OCI-LY7 (cell line): ENCODE measurements around the gene SLC16A10. TPM values are rescaled to one million over a fixed set of nuclear protein-coding genes. Genes with fewer than 3 reads are reported as not detected.

Experiments
- BruUV-seq: library from RNA; stranded (reverse); fragments of 400-500 nt; replicated peaks from 2 replicates; lab custom pipeline; 2021; lab: Mats Ljungman, UMichigan
- CTCF ChIA-PET: fragments of 300-600 bp; sonication (Branson Sonifier 250); formaldehyde crosslinking; loops from one replicate; lab custom pipeline; 2022; ENCODE audit warnings: antibody characterized with exemption; ENCODE audit not compliant: unreplicated experiment; lab: Charles Lee
- POLR2A ChIA-PET: fragments of 300-600 bp; sonication (Branson Sonifier 250); formaldehyde crosslinking; loops from one replicate; lab custom pipeline; 2022; ENCODE audit warnings: antibody characterized with exemption; lab: Charles Lee
- DNase-seq: peaks from one replicate; pipeline ENCODE4 v3.0.0-alpha.2; 2015; ENCODE audit warnings: low spot score
- H2AFZ ChIP-seq: fragments of 200-600 bp; sonication (generic), shearing (Covaris generic); 2 replicates; pipeline ENCODE4 v1.6.1; 2014; ENCODE audit warnings: mild to moderate bottlenecking, antibody characterized with exemption, low read length, moderate library complexity
- H3K27ac ChIP-seq: fragments of 200-600 bp; sonication (generic); 2 replicates; pipeline ENCODE4 v1.5.1; 2014; ENCODE audit warnings: mixed run types, low read depth, mild to moderate bottlenecking, moderate library complexity, low read length, inconsistent platforms; ENCODE audit not compliant: poor library complexity, severe bottlenecking
- H3K36me3 ChIP-seq: fragments of 200-600 bp; sonication (generic); 2 replicates; pipeline ENCODE4 v1.6.1; 2014; ENCODE audit warnings: mild to moderate bottlenecking, antibody characterized with exemption, low read length, moderate library complexity, mixed read lengths; ENCODE audit not compliant: insufficient read depth
- H3K4me1 ChIP-seq: fragments of 200-600 bp; sonication (generic); 2 replicates; pipeline ENCODE4 v1.5.1; 2014; ENCODE audit warnings: mild to moderate bottlenecking, low read length; ENCODE audit not compliant: insufficient read depth, poor library complexity, severe bottlenecking
- H3K4me2 ChIP-seq: fragments of 200-600 bp; sonication (generic); 2 replicates; pipeline ENCODE4 v1.6.1; 2014; ENCODE audit warnings: mild to moderate bottlenecking, low read length
- H3K4me3 ChIP-seq: fragments of 200-600 bp; sonication (generic); 2 replicates; pipeline ENCODE4 v1.5.1; 2014; ENCODE audit warnings: mild to moderate bottlenecking, low read depth, low read length; ENCODE audit not compliant: poor library complexity, severe bottlenecking
- H3K79me2 ChIP-seq: fragments of 200-600 bp; sonication (generic); 2 replicates; pipeline ENCODE4 v1.6.1; 2016; ENCODE audit warnings: low read depth, mild to moderate bottlenecking, low read length, moderate library complexity, mixed read lengths; ENCODE audit not compliant: insufficient read depth
- H3K9me2 ChIP-seq: fragments of 200-600 bp; sonication (generic); 2 replicates; pipeline ENCODE4 v1.6.1; 2016; ENCODE audit warnings: mild to moderate bottlenecking, low read length, mixed read lengths; ENCODE audit not compliant: insufficient read depth
- H3K9me3 ChIP-seq: fragments of 200-600 bp; sonication (generic); 2 replicates; pipeline ENCODE4 v1.6.1; 2014; ENCODE audit warnings: mild to moderate bottlenecking, mixed run types, low read length, mixed read lengths
- H4K20me1 ChIP-seq: fragments of 200-600 bp; sonication (generic); 2 replicates; pipeline ENCODE4 v1.6.1; 2014; ENCODE audit warnings: mild to moderate bottlenecking, antibody characterized with exemption, low read length, moderate library complexity, mixed read lengths; ENCODE audit not compliant: insufficient read depth
- CTCF ChIP-seq: fragments of 200-600 bp; sonication (generic); conservative IDR thresholded peaks from 2 replicates; pipeline ENCODE4 v1.5.1; 2014; ENCODE audit warnings: mild to moderate bottlenecking, antibody characterized with exemption, low read length, moderate library complexity, mixed read lengths
- EZH2phosphoT487 ChIP-seq: fragments of 200-600 bp; sonication (generic); IDR thresholded peaks from 2 replicates; pipeline ENCODE4 v1.6.1; 2018; ENCODE audit warnings: low read depth, borderline replicate concordance, mild to moderate bottlenecking, mixed run types, antibody characterized with exemption, low read length, moderate library complexity, mixed read lengths
- intact Hi-C: fragments of 100-400 bp; cut with micrococcal nuclease; formaldehyde crosslinking; loops from one replicate; pipeline ENCODE4 v1.10.0; 2022; ENCODE audit not compliant: unreplicated experiment
- total RNA-seq, 2 experiments: library from RNA; depleted of rRNA in 1 of 2; stranded (reverse); fragments of >200 nt in 1 of 2; shearing (Covaris generic) in 1 of 2; gene quantifications; 2 replicates each; pipeline ENCODE4 v1.2.3, GENCODE V29; 2014 to 2022

Gene SLC16A10
- total RNA-seq, 2 experiments from 2014 or later, result not detected

- no peak for DNase-seq
- no peaks in the 10 kb centered on the region for H3K9me2 ChIP-seq
- BruUV-seq, result no TSS peak
- no peaks in the 10 kb centered on the region for H3K36me3 ChIP-seq
- no peak overlapping the region for H2AFZ ChIP-seq
- H3K27ac ChIP-seq, result no peak overlapping the region
- no peaks in the 10 kb centered on the region for H3K4me1 ChIP-seq
- no peak overlapping the region for H3K4me3 ChIP-seq
- POLR2A ChIA-PET, result interaction anchor here (0.7 kb wide), 1 partner anchor 88 kb away, joined by 4 read pairs; no protein-coding TSS in a partner anchor
- TF ChIP-seq CTCF, result no peak
- no peak for TF ChIP-seq EZH2phosphoT487
- peaks cover under 1% of the 10 kb centered on the region; the same call in 1 of the 2 replicates for H3K9me3 ChIP-seq
- intact Hi-C loops, result no loop called here
- no peaks in the 10 kb centered on the region for H3K79me2 ChIP-seq
- no peak overlapping the region for H3K4me2 ChIP-seq
- CTCF ChIA-PET, result no interaction called here
- H4K20me1 ChIP-seq, result no peaks in the 10 kb centered on the region
Observed at GRCh38 chr6:111157412-111157811, 70.1 kb downstream of the SLC16A10 start.

GRCh38 chr6:111159633-111160032 lies 72.3 kb downstream of the SLC16A10 start:
- H2AFZ ChIP-seq, result no peak overlapping the region
- TF ChIP-seq EZH2phosphoT487 (no peak), CTCF (no peak)
- intact Hi-C loops, result no loop called here
- no peak overlapping the region for H3K27ac ChIP-seq
- no peaks in the 10 kb centered on the region for H3K36me3 ChIP-seq
- no peak overlapping the region for H3K4me2 ChIP-seq
- BruUV-seq, result no TSS peak
- H3K4me1 ChIP-seq, result no peaks in the 10 kb centered on the region
- POLR2A ChIA-PET, result interaction anchor here (0.6 kb wide), 2 partner anchors 70 to 517 kb away, joined by 3 read pairs; no protein-coding TSS in a partner anchor
- CTCF ChIA-PET, result no interaction called here
- H3K9me3 ChIP-seq, result peaks cover 6% of the 10 kb centered on the region; the same call in 1 of the 2 replicates
- no peaks in the 10 kb centered on the region for H3K79me2 ChIP-seq
- no peak for DNase-seq
- no peaks in the 10 kb centered on the region for H3K9me2 ChIP-seq
- H4K20me1 ChIP-seq, result no peaks in the 10 kb centered on the region
- H3K4me3 ChIP-seq, result no peak overlapping the region

- intact Hi-C loops, result no loop called here
- ChIA-PET CTCF (no interaction called here), POLR2A (no interaction called here)
- Histone ChIP-seq H3K4me3 (no peak overlapping the region), H3K36me3 (no peaks in the 10 kb centered on the region), H4K20me1 (no peaks in the 10 kb centered on the region), H3K9me3 (peaks cover 6% of the 10 kb centered on the region; the same call in 1 of the 2 replicates), H3K4me1 (no peaks in the 10 kb centered on the region), H2AFZ (no peak overlapping the region), H3K79me2 (no peaks in the 10 kb centered on the region), H3K4me2 (no peak overlapping the region), H3K27ac (no peak overlapping the region), H3K9me2 (no peaks in the 10 kb centered on the region)
- TF ChIP-seq CTCF (no peak), EZH2phosphoT487 (no peak)
- DNase-seq, result no peak
- BruUV-seq, result no TSS peak
Observed at GRCh38 chr6:111161650-111162049, 74.3 kb downstream of the SLC16A10 start.
